ENCODE results near the gene BDNF. TPM values are rescaled to one million over a fixed set of nuclear protein-coding genes. Genes with fewer than 3 reads are reported as not detected.

Gene BDNF
- total RNA-seq, 2 experiments from 2014 or later = not detected

GRCh38 chr11:27625347-27625912 is 74.8 kb downstream of the BDNF start:
- DNase-seq (ENCODE audit: low spot score) = no peak
- ChIA-PET POLR2A (no interaction called here), CTCF (ENCODE audit: unreplicated experiment) (no interaction called here)
- no peak overlapping the region for H3K27ac ChIP-seq (ENCODE audit: low read depth, low read length, poor library complexity, severe bottlenecking)
- BruUV-seq (replicated peaks) = no TSS peak
- intact Hi-C loops (cut with micrococcal nuclease; ENCODE audit: unreplicated experiment) = no loop called here
- TF ChIP-seq EZH2phosphoT487 (IDR thresholded peaks at IDR 0.05; ENCODE audit: borderline replicate concordance, low read depth, low read length) = no peak
- no peak for TF ChIP-seq CTCF (conservative IDR thresholded peaks at IDR 0.05; ENCODE audit: low read length)
- H3K79me2 ChIP-seq (ENCODE audit: insufficient read depth, low read depth, low read length) = no peaks in the 10 kb centered on the region
- no peak overlapping the region for H2AFZ ChIP-seq (ENCODE audit: low read length)
- H3K36me3 ChIP-seq (ENCODE audit: insufficient read depth, low read length) = no peaks in the 10 kb centered on the region
- no peaks in the 10 kb centered on the region for H3K9me3 ChIP-seq (ENCODE audit: low read length)
- no peaks in the 10 kb centered on the region for H4K20me1 ChIP-seq (ENCODE audit: insufficient read depth, low read length)
- peaks cover 6% of the 10 kb centered on the region for H3K4me1 ChIP-seq (ENCODE audit: insufficient read depth, low read length, poor library complexity, severe bottlenecking)
- no peaks in the 10 kb centered on the region for H3K9me2 ChIP-seq (ENCODE audit: insufficient read depth, low read length)
- H3K4me2 ChIP-seq (ENCODE audit: low read length) = no peak overlapping the region
- no peak overlapping the region for H3K4me3 ChIP-seq (ENCODE audit: low read depth, low read length, poor library complexity, severe bottlenecking)

DNA sequence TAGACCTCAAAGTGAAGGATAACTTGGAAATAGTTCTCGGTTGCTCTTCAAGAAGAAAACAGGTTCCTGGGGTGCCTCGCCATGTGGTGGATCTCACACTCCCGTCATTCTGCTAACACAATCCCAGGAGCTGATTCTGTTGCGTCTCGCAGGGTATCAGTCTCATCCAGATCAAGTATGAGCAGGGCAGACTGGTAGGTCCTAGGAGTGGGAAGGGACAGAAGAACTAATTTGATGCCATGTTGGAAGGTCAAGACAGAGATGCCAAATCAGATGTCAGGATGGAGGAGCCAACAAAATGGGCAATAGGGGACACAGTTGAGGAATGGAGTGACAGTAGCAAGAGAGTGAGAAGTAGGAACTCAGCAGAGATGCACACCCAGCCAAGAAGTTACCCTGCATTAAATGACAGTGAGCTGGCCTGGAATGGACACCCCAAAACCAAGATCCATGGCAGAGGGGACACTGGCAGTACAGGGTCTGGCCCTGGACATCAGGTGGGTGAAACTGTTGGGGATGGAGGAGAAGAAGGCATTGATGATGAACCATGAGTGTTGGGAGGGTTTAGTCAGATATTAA is 76.2 kb downstream of the BDNF start:
- POLR2A ChIA-PET = no interaction called here
- TF ChIP-seq EZH2phosphoT487 (IDR thresholded peaks at IDR 0.05; ENCODE audit: borderline replicate concordance, low read depth, low read length) (no peak), CTCF (conservative IDR thresholded peaks at IDR 0.05; ENCODE audit: low read length) (no peak)

GRCh38 chr11:27622541-27623300 is 77.5 kb downstream of the BDNF start:
- Histone ChIP-seq H3K4me2 (ENCODE audit: low read length) (no peak overlapping the region), H2AFZ (ENCODE audit: low read length) (no peak overlapping the region), H3K79me2 (ENCODE audit: insufficient read depth, low read depth, low read length) (no peaks in the 10 kb centered on the region), H3K27ac (ENCODE audit: low read depth, low read length, poor library complexity, severe bottlenecking) (no peak overlapping the region), H3K36me3 (ENCODE audit: insufficient read depth, low read length) (no peaks in the 10 kb centered on the region), H3K4me1 (ENCODE audit: insufficient read depth, low read length, poor library complexity, severe bottlenecking) (peaks cover 23% of the 10 kb centered on the region), H3K9me2 (ENCODE audit: insufficient read depth, low read length) (no peaks in the 10 kb centered on the region), H3K4me3 (ENCODE audit: low read depth, low read length, poor library complexity, severe bottlenecking) (no peak overlapping the region), H3K9me3 (ENCODE audit: low read length) (no peaks in the 10 kb centered on the region), H4K20me1 (ENCODE audit: insufficient read depth, low read length) (no peaks in the 10 kb centered on the region)
- no peak for DNase-seq (ENCODE audit: low spot score)
- CTCF ChIA-PET (ENCODE audit: unreplicated experiment) = no interaction called here
- intact Hi-C loops (cut with micrococcal nuclease; ENCODE audit: unreplicated experiment) = no loop called here
- TF ChIP-seq CTCF (conservative IDR thresholded peaks at IDR 0.05; ENCODE audit: low read length) = no peak
- no peak for TF ChIP-seq EZH2phosphoT487 (IDR thresholded peaks at IDR 0.05; ENCODE audit: borderline replicate concordance, low read depth, low read length)
- POLR2A ChIA-PET = interaction anchor here (0.6 to 0.7 kb wide), 2 partner anchors 609 to 707 kb away, joined by 3 read pairs; no protein-coding TSS in a partner anchor
- no TSS peak for BruUV-seq (replicated peaks)

More for the DNA sequence above, 76.2 kb downstream of the BDNF start:
- Histone ChIP-seq H3K4me3 (ENCODE audit: low read depth, low read length, poor library complexity, severe bottlenecking) (no peak overlapping the region), H3K4me2 (ENCODE audit: low read length) (no peak overlapping the region), H3K9me3 (ENCODE audit: low read length) (no peaks in the 10 kb centered on the region), H3K36me3 (ENCODE audit: insufficient read depth, low read length) (no peaks in the 10 kb centered on the region), H3K9me2 (ENCODE audit: insufficient read depth, low read length) (no peaks in the 10 kb centered on the region), H2AFZ (ENCODE audit: low read length) (no peak overlapping the region), H3K27ac (ENCODE audit: low read depth, low read length, poor library complexity, severe bottlenecking) (no peak overlapping the region), H3K79me2 (ENCODE audit: insufficient read depth, low read depth, low read length) (no peaks in the 10 kb centered on the region), H3K4me1 (ENCODE audit: insufficient read depth, low read length, poor library complexity, severe bottlenecking) (peaks cover 12% of the 10 kb centered on the region), H4K20me1 (ENCODE audit: insufficient read depth, low read length) (no peaks in the 10 kb centered on the region)
- CTCF ChIA-PET (ENCODE audit: unreplicated experiment) = no interaction called here
- BruUV-seq (replicated peaks) = no TSS peak
- intact Hi-C loops (cut with micrococcal nuclease; ENCODE audit: unreplicated experiment) = no loop called here
- DNase-seq (ENCODE audit: low spot score) = no peak

Measured in OCI-LY7 (cell line).